HL-60 (cell line): ENCODE results near the gene SCGB1D1.

ENCODE experiments used
- GABPA ChIP-seq: IDR thresholded peaks from 2 replicates; pipeline ENCODE4 v1.6.1; 2012; ENCODE audit warnings: low read depth
- POLR2AphosphoS5 ChIP-seq: IDR thresholded peaks from 2 replicates; pipeline ENCODE4 v1.6.1; 2012; ENCODE audit warnings: low read depth
- SPI1 ChIP-seq: IDR thresholded peaks from 2 replicates; pipeline ENCODE4 v1.6.1; 2012; ENCODE audit warnings: low read depth, mild to moderate bottlenecking, borderline replicate concordance
- TF ChIP-seq, protein P1 (sequence below): IDR thresholded peaks from one replicate; pipeline ENCODE4 v1.5.1; 2011; ENCODE audit warnings: low read length, control low read depth, inconsistent platforms; ENCODE audit not compliant: insufficient read depth
- TF ChIP-seq, protein P2 (sequence below): IDR thresholded peaks from 2 replicates; pipeline ENCODE4 v1.6.1; 2012; ENCODE audit warnings: low read depth; ENCODE audit not compliant: insufficient replicate concordance

DNA sequence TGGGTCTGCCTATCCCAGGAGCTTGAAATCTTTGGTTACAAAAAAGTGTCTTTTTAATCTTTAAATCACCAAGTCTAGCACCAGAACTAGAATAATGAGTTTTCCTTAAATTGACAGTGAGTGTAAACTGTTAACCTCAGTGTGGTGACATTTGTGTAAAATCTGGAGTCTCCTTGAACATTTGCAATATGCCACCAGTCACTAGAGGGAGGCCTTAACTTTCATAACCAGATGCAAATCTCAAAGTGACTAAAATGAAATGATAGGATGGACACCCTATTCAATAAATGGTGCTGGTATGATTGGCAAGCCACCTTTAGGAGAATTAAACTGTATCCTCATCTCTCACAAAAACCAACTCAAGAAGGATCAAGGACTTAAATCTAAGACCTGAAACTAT lies 43.7 kb downstream of the SCGB1D1 start:
- TF ChIP-seq, protein P1, sequence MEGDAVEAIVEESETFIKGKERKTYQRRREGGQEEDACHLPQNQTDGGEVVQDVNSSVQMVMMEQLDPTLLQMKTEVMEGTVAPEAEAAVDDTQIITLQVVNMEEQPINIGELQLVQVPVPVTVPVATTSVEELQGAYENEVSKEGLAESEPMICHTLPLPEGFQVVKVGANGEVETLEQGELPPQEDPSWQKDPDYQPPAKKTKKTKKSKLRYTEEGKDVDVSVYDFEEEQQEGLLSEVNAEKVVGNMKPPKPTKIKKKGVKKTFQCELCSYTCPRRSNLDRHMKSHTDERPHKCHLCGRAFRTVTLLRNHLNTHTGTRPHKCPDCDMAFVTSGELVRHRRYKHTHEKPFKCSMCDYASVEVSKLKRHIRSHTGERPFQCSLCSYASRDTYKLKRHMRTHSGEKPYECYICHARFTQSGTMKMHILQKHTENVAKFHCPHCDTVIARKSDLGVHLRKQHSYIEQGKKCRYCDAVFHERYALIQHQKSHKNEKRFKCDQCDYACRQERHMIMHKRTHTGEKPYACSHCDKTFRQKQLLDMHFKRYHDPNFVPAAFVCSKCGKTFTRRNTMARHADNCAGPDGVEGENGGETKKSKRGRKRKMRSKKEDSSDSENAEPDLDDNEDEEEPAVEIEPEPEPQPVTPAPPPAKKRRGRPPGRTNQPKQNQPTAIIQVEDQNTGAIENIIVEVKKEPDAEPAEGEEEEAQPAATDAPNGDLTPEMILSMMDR: no peak
- TF ChIP-seq POLR2AphosphoS5: no peak
- TF ChIP-seq, protein P2, sequence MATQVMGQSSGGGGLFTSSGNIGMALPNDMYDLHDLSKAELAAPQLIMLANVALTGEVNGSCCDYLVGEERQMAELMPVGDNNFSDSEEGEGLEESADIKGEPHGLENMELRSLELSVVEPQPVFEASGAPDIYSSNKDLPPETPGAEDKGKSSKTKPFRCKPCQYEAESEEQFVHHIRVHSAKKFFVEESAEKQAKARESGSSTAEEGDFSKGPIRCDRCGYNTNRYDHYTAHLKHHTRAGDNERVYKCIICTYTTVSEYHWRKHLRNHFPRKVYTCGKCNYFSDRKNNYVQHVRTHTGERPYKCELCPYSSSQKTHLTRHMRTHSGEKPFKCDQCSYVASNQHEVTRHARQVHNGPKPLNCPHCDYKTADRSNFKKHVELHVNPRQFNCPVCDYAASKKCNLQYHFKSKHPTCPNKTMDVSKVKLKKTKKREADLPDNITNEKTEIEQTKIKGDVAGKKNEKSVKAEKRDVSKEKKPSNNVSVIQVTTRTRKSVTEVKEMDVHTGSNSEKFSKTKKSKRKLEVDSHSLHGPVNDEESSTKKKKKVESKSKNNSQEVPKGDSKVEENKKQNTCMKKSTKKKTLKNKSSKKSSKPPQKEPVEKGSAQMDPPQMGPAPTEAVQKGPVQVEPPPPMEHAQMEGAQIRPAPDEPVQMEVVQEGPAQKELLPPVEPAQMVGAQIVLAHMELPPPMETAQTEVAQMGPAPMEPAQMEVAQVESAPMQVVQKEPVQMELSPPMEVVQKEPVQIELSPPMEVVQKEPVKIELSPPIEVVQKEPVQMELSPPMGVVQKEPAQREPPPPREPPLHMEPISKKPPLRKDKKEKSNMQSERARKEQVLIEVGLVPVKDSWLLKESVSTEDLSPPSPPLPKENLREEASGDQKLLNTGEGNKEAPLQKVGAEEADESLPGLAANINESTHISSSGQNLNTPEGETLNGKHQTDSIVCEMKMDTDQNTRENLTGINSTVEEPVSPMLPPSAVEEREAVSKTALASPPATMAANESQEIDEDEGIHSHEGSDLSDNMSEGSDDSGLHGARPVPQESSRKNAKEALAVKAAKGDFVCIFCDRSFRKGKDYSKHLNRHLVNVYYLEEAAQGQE: no peak
- TF ChIP-seq GABPA: no peak
- TF ChIP-seq SPI1: no peak
